Esophagus squamous epithelium (tissue), 5 donors: Measurements from ENCODE around the gene HLA-DPA1. TPM values are rescaled to one million over a fixed set of nuclear protein-coding genes. Genes with fewer than 3 reads are reported as not detected.

ENCODE experiments used
- DNase-seq: peaks from one replicate; lab custom pipeline; 2025; lab: John Stamatoyannopoulos, UW
- H3K27ac ChIP-seq, 4 donors: fragments of 200-600 bp; sonication (generic); one replicate each; pipeline ENCODE4 v1.5.1; 2016 to 2019; ENCODE audit warnings: mild to moderate bottlenecking in 1 of 4
- H3K27me3 ChIP-seq, 4 donors: fragments of 200-600 bp; sonication (generic); 1 replicate in 3 of 4; 2 replicates in 1 of 4; pipeline versions ENCODE4 v1.5.1 to v1.6.0; 2017 to 2021; ENCODE audit warnings: antibody characterized with exemption in 1 of 4
- H3K36me3 ChIP-seq, 3 donors: fragments of 200-600 bp; sonication (generic); one replicate each; pipeline ENCODE4 v1.5.1; 2016 to 2019
- H3K4me1 ChIP-seq, 3 donors: fragments of 200-600 bp; sonication (generic); one replicate each; pipeline ENCODE4 v1.5.1; 2017 to 2019
- H3K4me3 ChIP-seq, 4 donors: fragments of 200-600 bp; sonication (generic); 1 replicate in 3 of 4; 2 replicates in 1 of 4; pipeline ENCODE4 v1.5.1; 2016 to 2019; ENCODE audit warnings: mild to moderate bottlenecking in 2 of 4, moderate library complexity in 1 of 4
- H3K9me3 ChIP-seq, 3 donors: fragments of 200-600 bp; sonication (generic); one replicate each; pipeline ENCODE4 v1.5.1; 2016 to 2019
- CTCF ChIP-seq, 6 experiments: fragments of 450-650 bp in 4 of 6; fragments of 200-600 bp in 2 of 6; sonication (generic) in 2 of 6; IDR thresholded peaks; one replicate each; pipeline ENCODE4 v1.5.1; 2016 to 2019; ENCODE audit warnings: antibody characterized with exemption in 6 of 6, mild to moderate bottlenecking in 4 of 6, moderate library complexity in 4 of 6
- POLR2A ChIP-seq, 4 donors: fragments of 450-650 bp; IDR thresholded peaks; one replicate each; pipeline ENCODE4 v1.6.1; 2017; ENCODE audit warnings: antibody characterized with exemption in 4 of 4, mild to moderate bottlenecking in 4 of 4, moderate library complexity in 3 of 4
- WGBS, 2 donors: methylation state at CpG; one replicate each; pipeline ENCODE4 v1.1.5; 2018; 5-methylcytosine and 5-hydroxymethylcytosine counted together
- intact Hi-C: fragments of 100-400 bp; cut with DNase I; formaldehyde crosslinking; loops from one replicate; pipeline ENCODE4 v1.15.0; 2022
- total RNA-seq, 4 donors: library from RNA; depleted of rRNA; stranded (reverse); fragments of >200 nt; gene quantifications; one replicate each; pipeline ENCODE4 v1.1.0, GENCODE V29; 2016
- donor health status: DM: yes; HTN: yes; CAD: no.

HLA-DPA1 gene
- total RNA-seq, 4 donors from 2014 or later = 6.2 to 114 (median 48.2) TPM

GRCh38 chr6:33108307-33108706 lies 34.9 kb upstream of the HLA-DPA1 start:
- 57 to 59% methylated on average over 2 of the region's 2 CpGs for WGBS, 2 donors
- no peaks in the 10 kb centered on the region for H3K36me3 ChIP-seq
- H3K4me1 ChIP-seq = no peaks in the 10 kb centered on the region
- intact Hi-C loops = no loop called here
- H3K27me3 ChIP-seq = peaks cover 0 to 72% (median 0%) of the 10 kb centered on the region in 4 donors
- no peak for TF ChIP-seq POLR2A (IDR thresholded peaks at IDR 0.05)
- TF ChIP-seq CTCF (IDR thresholded peaks at IDR 0.05) = no peak
- no peaks in the 10 kb centered on the region for H3K9me3 ChIP-seq
- DNase-seq = no peak
- H3K4me3 ChIP-seq = no peak overlapping the region
- H3K27ac ChIP-seq = no peak overlapping the region

GRCh38 chr6:33107641-33108040 lies 34.2 kb upstream of the HLA-DPA1 start:
- intact Hi-C loops = no loop called here
- WGBS, 2 donors = 74% methylated on average over 2 of the region's 2 CpGs; no CpG with 5 or more reads in 1 of the 2 donors
- no peak for TF ChIP-seq CTCF (IDR thresholded peaks at IDR 0.05)
- TF ChIP-seq POLR2A (IDR thresholded peaks at IDR 0.05) = no peak
- Histone ChIP-seq H3K27ac (peak overlapping the region in 1 of 4 donors; percentile 84), H3K4me1 (no peaks in the 10 kb centered on the region), H3K4me3 (no peak overlapping the region), H3K36me3 (no peaks in the 10 kb centered on the region), H3K27me3 (peaks cover 0 to 69% (median 0%) of the 10 kb centered on the region in 4 donors), H3K9me3 (no peaks in the 10 kb centered on the region)
- no peak for DNase-seq

GRCh38 chr6:33105916-33106871 lies 32.7 kb upstream of the HLA-DPA1 start:
- intact Hi-C loops = no loop called here
- no peak for DNase-seq

GRCh38 chr6:33105386-33105785 lies 31.9 kb upstream of the HLA-DPA1 start:
- Histone ChIP-seq H3K36me3 (no peaks in the 10 kb centered on the region), H3K27ac (peak overlapping the region in 1 of 4 donors; percentile 84), H3K4me3 (no peak overlapping the region), H3K27me3 (peaks cover 0 to 57% (median 0%) of the 10 kb centered on the region in 4 donors), H3K9me3 (peaks cover 0 to 15% (median 0%) of the 10 kb centered on the region in 3 donors), H3K4me1 (no peaks in the 10 kb centered on the region)
- TF ChIP-seq POLR2A (IDR thresholded peaks at IDR 0.05) = no peak
- no peak for TF ChIP-seq CTCF (IDR thresholded peaks at IDR 0.05)
- no peak for DNase-seq
- intact Hi-C loops = no loop called here
- WGBS, 2 donors = 76 to 92% methylated on average over 3 of the region's 3 CpGs

More at GRCh38 chr6:33105916-33106871, 32.7 kb upstream of the HLA-DPA1 start:
- Histone ChIP-seq H3K36me3 (no peaks in the 10 kb centered on the region), H3K9me3 (peaks cover 0 to 7% (median 0%) of the 10 kb centered on the region in 3 donors), H3K4me3 (no peak overlapping the region), H3K27ac (peak overlapping the region in 3 of 4 donors; percentile 42 to 84 (median 52)), H3K27me3 (peaks cover 0 to 60% (median 0%) of the 10 kb centered on the region in 4 donors), H3K4me1 (no peaks in the 10 kb centered on the region)
- TF ChIP-seq POLR2A (IDR thresholded peaks at IDR 0.05) = no peak
- no peak for TF ChIP-seq CTCF (IDR thresholded peaks at IDR 0.05)
- 68 to 70% methylated on average over 9 of the region's 9 CpGs for whole genome bisulfite sequencing, 2 donors

GRCh38 chr6:33104887-33105286 lies 31.4 kb upstream of the HLA-DPA1 start:
- Histone ChIP-seq H3K36me3 (no peaks in the 10 kb centered on the region), H3K4me1 (no peaks in the 10 kb centered on the region), H3K27ac (no peak overlapping the region), H3K27me3 (peaks cover 0 to 54% (median 0%) of the 10 kb centered on the region in 4 donors), H3K9me3 (peaks cover 0 to 17% (median 0%) of the 10 kb centered on the region in 3 donors), H3K4me3 (no peak overlapping the region)
- WGBS, 2 donors = 92 to 93% methylated on average over 1 of the region's 1 CpG
- intact Hi-C loops = no loop called here
- TF ChIP-seq POLR2A (IDR thresholded peaks at IDR 0.05) (no peak), CTCF (IDR thresholded peaks at IDR 0.05) (no peak)
- DNase-seq = no peak
